Measurements from ENCODE around the gene SLC7A4.
A peak's percentile ranks its signal among the peaks of the same experiment; 100 is the strongest.

SLC7A4 gene

DNA sequence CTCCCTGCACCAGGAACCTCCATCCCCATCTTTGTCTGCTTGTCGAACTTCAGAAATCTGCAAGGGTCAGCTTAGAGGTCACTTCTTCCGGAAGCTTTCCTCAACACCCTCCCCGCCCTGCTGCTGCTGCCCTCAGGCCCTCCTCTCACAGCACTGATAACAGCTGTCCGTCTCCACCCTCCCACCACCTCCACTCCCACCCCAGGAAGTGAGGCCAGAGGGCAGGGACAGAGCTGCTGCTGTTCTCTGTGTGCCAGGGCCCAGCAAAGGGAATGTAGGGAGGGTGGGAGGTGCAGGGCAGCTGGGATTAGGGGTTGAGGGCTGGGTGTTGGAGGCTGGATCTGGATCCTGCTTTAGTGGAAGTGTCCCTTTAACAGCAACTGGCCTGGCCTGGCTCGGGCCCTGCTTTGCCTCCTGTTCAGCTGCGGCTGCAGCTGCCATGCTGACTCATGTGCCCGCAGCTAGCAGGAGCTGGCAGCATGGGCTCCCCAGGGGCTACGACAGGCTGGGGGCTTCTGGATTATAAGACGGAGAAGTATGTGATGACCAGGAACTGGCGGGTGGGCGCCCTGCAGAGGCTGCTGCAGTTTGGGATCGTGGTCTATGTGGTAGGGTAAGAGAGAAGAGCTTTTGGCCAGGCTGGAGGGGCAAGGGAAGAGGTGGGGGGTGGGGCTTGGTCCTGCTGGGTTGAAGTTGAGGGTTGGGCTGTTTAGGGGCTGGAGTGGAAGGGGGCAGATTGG lies 17.5 kb downstream of the SLC7A4 start, which contains the start of gene P2RX6:
P2RX6 (plus strand) TSS at position 440 of the 740 bp plus-strand sequence; CDS start at position 450, 10 bp downstream.
- Histone ChIP-seq H3K9ac (ENCODE audit: low read length) (no peak within 1 kb of the TSS), H3K9me3 (replicated peaks; ENCODE audit: insufficient read depth, low read length) (no peaks in the 10 kb centered on the region), H3F3A (ENCODE audit: insufficient read depth, low read length) (no peaks in the 10 kb centered on the region), H3K79me2 (ENCODE audit: low read length) (no peaks in the 10 kb centered on the region), H3K27me3 (replicated peaks; ENCODE audit: insufficient read depth, low read length) (peaks cover 56% of the 10 kb centered on the region), H3K4me3 (ENCODE audit: low read length) (peak within 1 kb of the TSS; percentile 23; the same call in 1 of the 2 replicates), H2AFZ (ENCODE audit: low read length) (no peak within 1 kb of the TSS), H4K20me1 (ENCODE audit: insufficient read depth, low read length) (no peaks in the 10 kb centered on the region), H3K4me1 (ENCODE audit: low read length) (no peaks in the 10 kb centered on the region; the same call in 1 of the 2 replicates), H3K27ac (ENCODE audit: low read length) (no peak within 1 kb of the TSS), H3K4me2 (ENCODE audit: low read depth, low read length) (peak within 1 kb of the TSS; percentile 70), H3K9me2 (replicated peaks; ENCODE audit: insufficient read depth, low read length) (no peaks in the 10 kb centered on the region), H3K36me3 (replicated peaks; ENCODE audit: insufficient read depth, low read length) (no peaks in the 10 kb centered on the region)
- no peak for TF ChIP-seq EZH2 (optimal IDR thresholded peaks at IDR 0.05; ENCODE audit: low read depth, low read length)
- TF ChIP-seq EZH2phosphoT487 (IDR thresholded peaks at IDR 0.05; ENCODE audit: low read length), result no peak
- TF ChIP-seq, protein P1, sequence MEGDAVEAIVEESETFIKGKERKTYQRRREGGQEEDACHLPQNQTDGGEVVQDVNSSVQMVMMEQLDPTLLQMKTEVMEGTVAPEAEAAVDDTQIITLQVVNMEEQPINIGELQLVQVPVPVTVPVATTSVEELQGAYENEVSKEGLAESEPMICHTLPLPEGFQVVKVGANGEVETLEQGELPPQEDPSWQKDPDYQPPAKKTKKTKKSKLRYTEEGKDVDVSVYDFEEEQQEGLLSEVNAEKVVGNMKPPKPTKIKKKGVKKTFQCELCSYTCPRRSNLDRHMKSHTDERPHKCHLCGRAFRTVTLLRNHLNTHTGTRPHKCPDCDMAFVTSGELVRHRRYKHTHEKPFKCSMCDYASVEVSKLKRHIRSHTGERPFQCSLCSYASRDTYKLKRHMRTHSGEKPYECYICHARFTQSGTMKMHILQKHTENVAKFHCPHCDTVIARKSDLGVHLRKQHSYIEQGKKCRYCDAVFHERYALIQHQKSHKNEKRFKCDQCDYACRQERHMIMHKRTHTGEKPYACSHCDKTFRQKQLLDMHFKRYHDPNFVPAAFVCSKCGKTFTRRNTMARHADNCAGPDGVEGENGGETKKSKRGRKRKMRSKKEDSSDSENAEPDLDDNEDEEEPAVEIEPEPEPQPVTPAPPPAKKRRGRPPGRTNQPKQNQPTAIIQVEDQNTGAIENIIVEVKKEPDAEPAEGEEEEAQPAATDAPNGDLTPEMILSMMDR (IDR thresholded peaks at IDR 0.05; ENCODE audit: low read length), result no peak
- no peak for DNase-seq

DNA sequence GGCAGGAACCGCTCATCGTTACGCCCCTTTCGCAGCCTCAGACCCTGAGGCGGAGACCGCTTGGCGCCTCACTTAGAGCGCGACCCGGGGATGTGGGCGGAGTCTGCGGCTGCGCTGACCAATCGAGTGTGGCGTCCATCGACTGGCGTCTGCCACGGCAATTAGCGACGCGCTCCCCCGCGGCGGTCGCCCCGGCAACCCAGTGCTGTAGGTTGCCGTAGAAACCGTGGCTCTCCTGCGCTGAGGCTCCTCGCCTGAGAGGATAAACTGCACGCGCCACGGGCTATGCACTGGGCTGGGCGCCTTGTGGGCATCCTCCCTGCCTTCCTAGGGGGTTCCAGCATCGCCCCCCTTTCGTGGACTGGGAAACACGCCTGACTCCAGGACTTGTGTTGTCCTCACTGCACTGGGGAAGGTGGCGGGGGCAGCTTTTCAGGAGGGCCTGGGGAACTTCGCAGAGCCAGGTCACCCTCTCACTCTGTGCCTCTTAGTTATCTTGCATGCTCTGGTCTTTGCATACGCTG lies 18.1 kb downstream of the SLC7A4 start:
- H3K27me3 ChIP-seq (replicated peaks; ENCODE audit: insufficient read depth, low read length), result peaks cover 54% of the 10 kb centered on the region
- H3K4me3 ChIP-seq (ENCODE audit: low read length), result peak overlapping the region; percentile 23; the same call in 1 of the 2 replicates
- no peaks in the 10 kb centered on the region for H3F3A ChIP-seq (ENCODE audit: insufficient read depth, low read length)
- no peak overlapping the region for H3K27ac ChIP-seq (ENCODE audit: low read length)
- no peaks in the 10 kb centered on the region for H4K20me1 ChIP-seq (ENCODE audit: insufficient read depth, low read length)
- H2AFZ ChIP-seq (ENCODE audit: low read length), result no peak overlapping the region
- DNase-seq, result peak; percentile 79
- TF ChIP-seq, protein P1 (IDR thresholded peaks at IDR 0.05; ENCODE audit: low read length), result no peak
- no peak for TF ChIP-seq EZH2 (optimal IDR thresholded peaks at IDR 0.05; ENCODE audit: low read depth, low read length)
- no peak for TF ChIP-seq EZH2phosphoT487 (IDR thresholded peaks at IDR 0.05; ENCODE audit: low read length)
- H3K79me2 ChIP-seq (ENCODE audit: low read length), result no peaks in the 10 kb centered on the region
- no peaks in the 10 kb centered on the region for H3K9me3 ChIP-seq (replicated peaks; ENCODE audit: insufficient read depth, low read length)
- H3K9me2 ChIP-seq (replicated peaks; ENCODE audit: insufficient read depth, low read length), result no peaks in the 10 kb centered on the region
- H3K9ac ChIP-seq (ENCODE audit: low read length), result no peak overlapping the region
- H3K36me3 ChIP-seq (replicated peaks; ENCODE audit: insufficient read depth, low read length), result no peaks in the 10 kb centered on the region
- peak overlapping the region; percentile 70 for H3K4me2 ChIP-seq (ENCODE audit: low read depth, low read length)
- no peaks in the 10 kb centered on the region; the same call in 1 of the 2 replicates for H3K4me1 ChIP-seq (ENCODE audit: low read length)

DNA sequence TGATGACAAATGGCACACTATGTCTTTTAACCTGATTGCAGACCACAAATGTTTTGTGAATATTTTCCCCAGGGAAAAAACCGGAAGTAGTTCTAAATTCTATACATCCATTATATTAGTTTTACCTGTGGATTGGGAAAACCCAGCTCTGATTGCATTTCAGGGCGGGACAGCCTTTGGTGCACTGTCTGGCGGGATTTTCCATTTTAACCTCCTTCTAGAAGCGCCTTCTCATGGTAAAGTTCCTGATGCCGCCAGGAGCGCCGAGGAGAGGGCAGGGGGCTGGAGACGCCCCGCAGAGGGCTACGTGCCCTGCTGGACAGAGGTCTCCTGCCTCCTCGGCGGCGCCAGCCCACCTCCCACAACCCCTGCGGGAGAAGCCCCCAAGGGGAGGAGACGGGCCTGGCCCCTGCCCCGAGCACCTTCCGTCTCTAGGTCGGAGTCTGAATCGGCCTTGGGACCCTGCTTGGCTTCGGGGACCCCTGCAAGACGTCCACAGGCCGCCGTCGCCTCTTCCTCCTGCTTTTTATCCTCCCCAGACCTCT lies 18.6 kb downstream of the SLC7A4 start:
- Histone ChIP-seq H3K9me2 (replicated peaks; ENCODE audit: insufficient read depth, low read length) (no peaks in the 10 kb centered on the region), H3K9me3 (replicated peaks; ENCODE audit: insufficient read depth, low read length) (no peaks in the 10 kb centered on the region), H3K79me2 (ENCODE audit: low read length) (no peaks in the 10 kb centered on the region), H3K36me3 (replicated peaks; ENCODE audit: insufficient read depth, low read length) (no peaks in the 10 kb centered on the region), H3K4me3 (ENCODE audit: low read length) (peak overlapping the region; percentile 23; the same call in 1 of the 2 replicates), H3K4me2 (ENCODE audit: low read depth, low read length) (peak overlapping the region; percentile 70; the same call in 1 of the 2 replicates), H3K4me1 (ENCODE audit: low read length) (no peaks in the 10 kb centered on the region; the same call in 1 of the 2 replicates), H3K27me3 (replicated peaks; ENCODE audit: insufficient read depth, low read length) (peaks cover 50% of the 10 kb centered on the region), H4K20me1 (ENCODE audit: insufficient read depth, low read length) (no peaks in the 10 kb centered on the region), H3K27ac (ENCODE audit: low read length) (no peak overlapping the region), H2AFZ (ENCODE audit: low read length) (no peak overlapping the region), H3F3A (ENCODE audit: insufficient read depth, low read length) (no peaks in the 10 kb centered on the region), H3K9ac (ENCODE audit: low read length) (no peak overlapping the region)
- TF ChIP-seq EZH2phosphoT487 (IDR thresholded peaks at IDR 0.05; ENCODE audit: low read length) (no peak), EZH2 (optimal IDR thresholded peaks at IDR 0.05; ENCODE audit: low read depth, low read length) (no peak)
- TF ChIP-seq, protein P1 (IDR thresholded peaks at IDR 0.05; ENCODE audit: low read length), result no peak
- no peak for DNase-seq

All from MM.1S (cell line).